Ovary (tissue), 3 donors: ENCODE measurements around the gene SBF2.

Source experiments
- EP300 ChIP-seq: sonication (generic); formaldehyde crosslinking; IDR thresholded peaks from one replicate; pipeline ENCODE4 v1.6.1; 2017; ENCODE audit warnings: antibody characterized with exemption
- TF ChIP-seq, protein P1 (sequence below), 3 donors: fragments of 450-650 bp in 2 of 3; fragments of 200-600 bp in 1 of 3; IDR thresholded peaks; one replicate each; pipeline versions ENCODE4 v1.5.1 to v1.8.0; 2016 to 2022; ENCODE audit warnings: antibody characterized with exemption in 3 of 3, mild to moderate bottlenecking in 1 of 3
- donor health status: DM: no; HTN: no; CAD: no.

DNA sequence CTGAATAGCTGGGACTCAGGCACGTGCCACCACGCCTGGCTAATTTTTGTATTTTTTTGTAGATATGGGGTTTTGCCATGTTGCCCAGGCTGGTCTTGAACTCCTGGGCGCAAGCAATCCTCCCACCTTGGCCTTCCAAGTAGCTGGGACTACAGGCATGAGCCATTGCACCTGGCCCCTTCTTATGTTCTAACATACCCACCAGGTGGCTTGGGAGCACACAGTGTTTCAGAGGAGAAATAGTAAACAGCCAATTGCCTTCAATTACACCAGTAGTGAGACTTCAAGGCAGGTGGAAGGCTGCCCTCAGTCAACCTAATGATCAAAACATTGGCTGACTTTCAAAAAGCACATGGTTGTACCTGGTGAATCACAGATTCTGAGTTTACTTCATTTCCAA lies 462.9 kb downstream of the SBF2 start:
- TF ChIP-seq EP300, result no peak
- TF ChIP-seq, protein P1, sequence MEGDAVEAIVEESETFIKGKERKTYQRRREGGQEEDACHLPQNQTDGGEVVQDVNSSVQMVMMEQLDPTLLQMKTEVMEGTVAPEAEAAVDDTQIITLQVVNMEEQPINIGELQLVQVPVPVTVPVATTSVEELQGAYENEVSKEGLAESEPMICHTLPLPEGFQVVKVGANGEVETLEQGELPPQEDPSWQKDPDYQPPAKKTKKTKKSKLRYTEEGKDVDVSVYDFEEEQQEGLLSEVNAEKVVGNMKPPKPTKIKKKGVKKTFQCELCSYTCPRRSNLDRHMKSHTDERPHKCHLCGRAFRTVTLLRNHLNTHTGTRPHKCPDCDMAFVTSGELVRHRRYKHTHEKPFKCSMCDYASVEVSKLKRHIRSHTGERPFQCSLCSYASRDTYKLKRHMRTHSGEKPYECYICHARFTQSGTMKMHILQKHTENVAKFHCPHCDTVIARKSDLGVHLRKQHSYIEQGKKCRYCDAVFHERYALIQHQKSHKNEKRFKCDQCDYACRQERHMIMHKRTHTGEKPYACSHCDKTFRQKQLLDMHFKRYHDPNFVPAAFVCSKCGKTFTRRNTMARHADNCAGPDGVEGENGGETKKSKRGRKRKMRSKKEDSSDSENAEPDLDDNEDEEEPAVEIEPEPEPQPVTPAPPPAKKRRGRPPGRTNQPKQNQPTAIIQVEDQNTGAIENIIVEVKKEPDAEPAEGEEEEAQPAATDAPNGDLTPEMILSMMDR (IDR thresholded peaks at IDR 0.05), result no peak
